SK-N-SH treated with all-trans-retinoic acid at 6 μM for 48 hours (cell line): ENCODE measurements around the gene GNGT2.

ENCODE experiments used
- ATAC-seq: fragments of 200-7000 bp; cut with Tn5 transposase; 3 replicates; pipeline ENCODE4 v1.9.1; 2020; ENCODE audit warnings: mild to moderate bottlenecking, moderate library complexity
- ARNTL ChIP-seq: fragments of 450-650 bp; formaldehyde crosslinking; IDR thresholded peaks from 2 replicates; pipeline ENCODE4 v1.5.0; 2020; ENCODE audit warnings: low read depth, mild to moderate bottlenecking, moderate library complexity, borderline replicate concordance
- BACH2 ChIP-seq: fragments of 250-450 bp; sonication (Bioruptor Pico); IDR thresholded peaks from 2 replicates; pipeline ENCODE4 v1.9.0; 2021; ENCODE audit warnings: mild to moderate bottlenecking, borderline replicate concordance
- CSDC2 ChIP-seq: fragments of 250-450 bp; sonication (Bioruptor Pico); IDR thresholded peaks from 2 replicates; pipeline ENCODE4 v1.5.0; 2020; ENCODE audit warnings: mild to moderate bottlenecking, moderate library complexity
- ESRRG ChIP-seq: fragments of 250-450 bp; sonication (Bioruptor Pico); IDR thresholded peaks from 2 replicates; pipeline ENCODE4 v1.6.1; 2021; ENCODE audit warnings: mild to moderate bottlenecking
- ISL1 ChIP-seq: fragments of 250-450 bp; sonication (Bioruptor Pico); IDR thresholded peaks from 2 replicates; pipeline ENCODE4 v2.1.2; 2022; ENCODE audit warnings: mild to moderate bottlenecking, moderate library complexity
- OSR1 ChIP-seq: fragments of 250-450 bp; sonication (Bioruptor Pico); IDR thresholded peaks from 2 replicates; pipeline ENCODE4 v1.8.0; 2022; ENCODE audit warnings: moderate library complexity, mild to moderate bottlenecking, inconsistent platforms
- PPARA ChIP-seq: fragments of 250-450 bp; sonication (Bioruptor Pico); IDR thresholded peaks from 2 replicates; pipeline ENCODE4 v1.5.0; 2020; ENCODE audit warnings: mild to moderate bottlenecking, borderline replicate concordance
- RARB ChIP-seq: fragments of 250-450 bp; sonication (Bioruptor Pico); IDR thresholded peaks from 2 replicates; pipeline ENCODE4 v1.8.0; 2021; ENCODE audit warnings: mild to moderate bottlenecking, moderate library complexity
- TCF4 ChIP-seq: fragments of 250-450 bp; sonication (Bioruptor Pico); IDR thresholded peaks from 2 replicates; pipeline ENCODE4 v1.8.0; 2021; ENCODE audit warnings: mild to moderate bottlenecking, moderate library complexity, borderline replicate concordance
- TOX ChIP-seq: fragments of 250-450 bp; sonication (Bioruptor Pico); IDR thresholded peaks from 2 replicates; pipeline ENCODE4 v1.8.0; 2021; ENCODE audit warnings: mild to moderate bottlenecking, moderate library complexity, borderline replicate concordance
- ZFP3 ChIP-seq: fragments of 250-450 bp; sonication (Bioruptor Pico); IDR thresholded peaks from 2 replicates; pipeline ENCODE4 v1.5.0; 2020; ENCODE audit warnings: mild to moderate bottlenecking, moderate library complexity
- ZFP30 ChIP-seq: fragments of 450-650 bp; formaldehyde crosslinking; IDR thresholded peaks from 2 replicates; pipeline ENCODE4 v1.5.0; 2022; ENCODE audit warnings: mild to moderate bottlenecking, moderate library complexity
- ZNF565 ChIP-seq: fragments of 450-650 bp; formaldehyde crosslinking; conservative IDR thresholded peaks from 2 replicates; pipeline ENCODE4 v1.5.0; 2020; ENCODE audit warnings: low read depth, mild to moderate bottlenecking, moderate library complexity
- ZNF8 ChIP-seq: fragments of 450-650 bp; formaldehyde crosslinking; IDR thresholded peaks from 2 replicates; pipeline ENCODE4 v1.5.0; 2020; ENCODE audit warnings: mild to moderate bottlenecking, moderate library complexity
- TF ChIP-seq, protein P1 (sequence below): fragments of 250-450 bp; sonication (Bioruptor Pico); IDR thresholded peaks from 2 replicates; pipeline ENCODE4 v1.8.0; 2020; ENCODE audit warnings: mild to moderate bottlenecking, moderate library complexity, borderline replicate concordance
- TF ChIP-seq, protein P2 (sequence below): fragments of 250-450 bp; sonication (Bioruptor Pico); IDR thresholded peaks from 2 replicates; pipeline ENCODE4 v1.8.0; 2021; ENCODE audit warnings: low read depth, mild to moderate bottlenecking, moderate library complexity, borderline replicate concordance
- TF ChIP-seq, protein P3 (sequence below): fragments of 250-450 bp; sonication (Bioruptor Pico); IDR thresholded peaks from 2 replicates; pipeline ENCODE4 v1.5.0; 2020; ENCODE audit warnings: mild to moderate bottlenecking, moderate library complexity
- TF ChIP-seq, protein P4 (sequence below): fragments of 250-450 bp; sonication (Bioruptor Pico); IDR thresholded peaks from 2 replicates; pipeline ENCODE4 v1.5.1; 2020; ENCODE audit warnings: low read depth, mild to moderate bottlenecking, moderate library complexity
- TF ChIP-seq, protein P5 (sequence below): fragments of 250-450 bp; sonication (Bioruptor Pico); IDR thresholded peaks from 2 replicates; pipeline ENCODE4 v1.5.1; 2021; ENCODE audit warnings: mild to moderate bottlenecking, moderate library complexity

Gene GNGT2

DNA sequence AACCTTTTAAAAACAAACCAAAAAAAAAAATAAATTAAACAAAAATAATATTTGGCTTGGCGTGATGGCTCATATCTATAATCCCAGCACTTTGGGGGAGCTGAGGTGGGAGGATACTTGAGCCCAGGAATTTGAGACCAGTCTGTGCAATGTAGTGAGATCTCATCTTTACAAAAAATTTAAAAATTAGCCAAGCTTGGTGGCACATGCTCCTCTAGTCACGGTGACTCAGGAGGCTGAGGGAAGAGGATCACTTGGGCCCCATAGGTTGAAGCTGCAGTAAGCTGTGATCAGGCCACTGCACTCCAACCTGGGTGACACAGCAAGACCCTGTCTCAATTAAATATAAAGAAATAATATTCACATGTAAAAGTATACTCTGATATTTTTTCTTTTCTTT is 12.2 kb downstream of the GNGT2 start (continued):
- TF ChIP-seq, protein P1, sequence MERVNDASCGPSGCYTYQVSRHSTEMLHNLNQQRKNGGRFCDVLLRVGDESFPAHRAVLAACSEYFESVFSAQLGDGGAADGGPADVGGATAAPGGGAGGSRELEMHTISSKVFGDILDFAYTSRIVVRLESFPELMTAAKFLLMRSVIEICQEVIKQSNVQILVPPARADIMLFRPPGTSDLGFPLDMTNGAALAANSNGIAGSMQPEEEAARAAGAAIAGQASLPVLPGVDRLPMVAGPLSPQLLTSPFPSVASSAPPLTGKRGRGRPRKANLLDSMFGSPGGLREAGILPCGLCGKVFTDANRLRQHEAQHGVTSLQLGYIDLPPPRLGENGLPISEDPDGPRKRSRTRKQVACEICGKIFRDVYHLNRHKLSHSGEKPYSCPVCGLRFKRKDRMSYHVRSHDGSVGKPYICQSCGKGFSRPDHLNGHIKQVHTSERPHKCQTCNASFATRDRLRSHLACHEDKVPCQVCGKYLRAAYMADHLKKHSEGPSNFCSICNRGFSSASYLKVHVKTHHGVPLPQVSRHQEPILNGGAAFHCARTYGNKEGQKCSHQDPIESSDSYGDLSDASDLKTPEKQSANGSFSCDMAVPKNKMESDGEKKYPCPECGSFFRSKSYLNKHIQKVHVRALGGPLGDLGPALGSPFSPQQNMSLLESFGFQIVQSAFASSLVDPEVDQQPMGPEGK (CRISPR knock-in tag) = no peak
- TF ChIP-seq TOX (CRISPR knock-in tag) = no peak
- TF ChIP-seq OSR1 = no peak
- TF ChIP-seq ISL1 = no peak

DNA sequence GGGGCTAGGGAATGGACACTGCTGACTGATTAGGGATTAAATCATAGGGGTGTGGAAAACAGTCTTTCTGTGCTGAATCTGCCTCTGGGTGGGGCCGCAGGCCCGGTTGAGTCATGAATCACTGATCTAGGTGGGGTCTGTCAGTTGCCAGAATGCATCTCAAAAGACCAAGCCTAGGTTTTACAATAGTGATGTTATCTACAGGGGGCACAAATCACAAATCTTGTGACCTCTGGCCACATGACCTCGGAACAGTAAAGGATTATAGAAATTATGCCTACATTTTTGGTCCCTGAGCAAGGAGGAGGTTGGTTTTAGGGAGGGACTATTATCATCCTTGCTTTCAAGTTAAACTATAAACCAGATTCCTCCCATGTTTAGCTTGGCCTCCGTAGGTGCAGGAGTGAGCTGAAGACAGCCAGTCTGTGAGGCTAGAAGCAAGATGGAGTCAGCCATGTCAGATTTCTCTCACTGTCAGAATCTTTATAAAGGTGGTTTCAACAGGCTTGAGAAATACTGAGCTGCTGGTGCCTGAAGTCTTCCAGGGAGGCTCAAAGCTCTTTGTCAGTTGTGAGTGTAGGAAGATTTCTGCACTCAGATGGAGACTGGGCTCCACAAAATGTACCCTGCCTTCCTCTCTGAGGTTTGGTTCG is 12.9 kb downstream of the GNGT2 start:
- no peak for ATAC-seq
- TF ChIP-seq PPARA (CRISPR knock-in tag) (no peak), ZNF565 (no peak), ZNF8 (CRISPR knock-in tag) (no peak), ZFP30 (CRISPR knock-in tag) (no peak), TCF4 (CRISPR knock-in tag) (no peak), CSDC2 (CRISPR knock-in tag) (no peak), ARNTL (no peak), RARB (CRISPR knock-in tag) (no peak)
- TF ChIP-seq, protein P1 (CRISPR knock-in tag) = no peak
- TF ChIP-seq, protein P2, sequence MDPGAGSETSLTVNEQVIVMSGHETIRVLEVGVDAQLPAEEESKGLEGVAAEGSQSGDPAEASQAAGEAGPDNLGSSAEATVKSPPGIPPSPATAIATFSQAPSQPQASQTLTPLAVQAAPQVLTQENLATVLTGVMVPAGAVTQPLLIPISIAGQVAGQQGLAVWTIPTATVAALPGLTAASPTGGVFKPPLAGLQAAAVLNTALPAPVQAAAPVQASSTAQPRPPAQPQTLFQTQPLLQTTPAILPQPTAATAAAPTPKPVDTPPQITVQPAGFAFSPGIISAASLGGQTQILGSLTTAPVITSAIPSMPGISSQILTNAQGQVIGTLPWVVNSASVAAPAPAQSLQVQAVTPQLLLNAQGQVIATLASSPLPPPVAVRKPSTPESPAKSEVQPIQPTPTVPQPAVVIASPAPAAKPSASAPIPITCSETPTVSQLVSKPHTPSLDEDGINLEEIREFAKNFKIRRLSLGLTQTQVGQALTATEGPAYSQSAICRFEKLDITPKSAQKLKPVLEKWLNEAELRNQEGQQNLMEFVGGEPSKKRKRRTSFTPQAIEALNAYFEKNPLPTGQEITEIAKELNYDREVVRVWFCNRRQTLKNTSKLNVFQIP = no peak
- TF ChIP-seq, protein P3, sequence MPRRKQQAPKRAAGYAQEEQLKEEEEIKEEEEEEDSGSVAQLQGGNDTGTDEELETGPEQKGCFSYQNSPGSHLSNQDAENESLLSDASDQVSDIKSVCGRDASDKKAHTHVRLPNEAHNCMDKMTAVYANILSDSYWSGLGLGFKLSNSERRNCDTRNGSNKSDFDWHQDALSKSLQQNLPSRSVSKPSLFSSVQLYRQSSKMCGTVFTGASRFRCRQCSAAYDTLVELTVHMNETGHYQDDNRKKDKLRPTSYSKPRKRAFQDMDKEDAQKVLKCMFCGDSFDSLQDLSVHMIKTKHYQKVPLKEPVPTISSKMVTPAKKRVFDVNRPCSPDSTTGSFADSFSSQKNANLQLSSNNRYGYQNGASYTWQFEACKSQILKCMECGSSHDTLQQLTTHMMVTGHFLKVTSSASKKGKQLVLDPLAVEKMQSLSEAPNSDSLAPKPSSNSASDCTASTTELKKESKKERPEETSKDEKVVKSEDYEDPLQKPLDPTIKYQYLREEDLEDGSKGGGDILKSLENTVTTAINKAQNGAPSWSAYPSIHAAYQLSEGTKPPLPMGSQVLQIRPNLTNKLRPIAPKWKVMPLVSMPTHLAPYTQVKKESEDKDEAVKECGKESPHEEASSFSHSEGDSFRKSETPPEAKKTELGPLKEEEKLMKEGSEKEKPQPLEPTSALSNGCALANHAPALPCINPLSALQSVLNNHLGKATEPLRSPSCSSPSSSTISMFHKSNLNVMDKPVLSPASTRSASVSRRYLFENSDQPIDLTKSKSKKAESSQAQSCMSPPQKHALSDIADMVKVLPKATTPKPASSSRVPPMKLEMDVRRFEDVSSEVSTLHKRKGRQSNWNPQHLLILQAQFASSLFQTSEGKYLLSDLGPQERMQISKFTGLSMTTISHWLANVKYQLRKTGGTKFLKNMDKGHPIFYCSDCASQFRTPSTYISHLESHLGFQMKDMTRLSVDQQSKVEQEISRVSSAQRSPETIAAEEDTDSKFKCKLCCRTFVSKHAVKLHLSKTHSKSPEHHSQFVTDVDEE (CRISPR knock-in tag) = no peak
- TF ChIP-seq, all 23 proteins: peak for 0

DNA sequence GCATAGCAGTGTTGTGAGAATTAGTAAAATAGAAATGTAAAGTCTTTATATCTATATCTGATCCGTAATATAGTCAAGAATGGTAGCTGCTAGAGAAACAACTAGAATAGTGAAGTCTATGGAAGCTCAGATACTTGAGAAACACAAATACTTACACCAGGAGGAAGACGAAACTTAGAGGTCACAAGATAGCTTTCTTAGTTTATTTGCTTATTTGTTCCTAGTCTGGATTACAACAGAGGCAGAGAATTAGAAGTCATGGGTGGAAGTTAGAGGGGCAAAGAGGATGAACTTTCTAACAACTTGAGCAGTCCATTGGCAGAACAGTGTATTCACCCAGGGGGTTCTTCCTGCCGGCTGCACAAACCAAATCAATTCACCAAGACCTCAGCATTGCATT is 13.9 kb downstream of the GNGT2 start:
- no peak for ATAC-seq
- TF ChIP-seq, protein P1 (CRISPR knock-in tag) = no peak
- no peak for TF ChIP-seq ARNTL
- no peak for TF ChIP-seq ESRRG (CRISPR knock-in tag)
- no peak for TF ChIP-seq ZFP3 (CRISPR knock-in tag)
- no peak for TF ChIP-seq ZNF8 (CRISPR knock-in tag)
- TF ChIP-seq RARB (CRISPR knock-in tag) = no peak
- no peak for TF ChIP-seq CSDC2 (CRISPR knock-in tag)
- TF ChIP-seq ZFP30 (CRISPR knock-in tag) = no peak
- TF ChIP-seq, protein P4, sequence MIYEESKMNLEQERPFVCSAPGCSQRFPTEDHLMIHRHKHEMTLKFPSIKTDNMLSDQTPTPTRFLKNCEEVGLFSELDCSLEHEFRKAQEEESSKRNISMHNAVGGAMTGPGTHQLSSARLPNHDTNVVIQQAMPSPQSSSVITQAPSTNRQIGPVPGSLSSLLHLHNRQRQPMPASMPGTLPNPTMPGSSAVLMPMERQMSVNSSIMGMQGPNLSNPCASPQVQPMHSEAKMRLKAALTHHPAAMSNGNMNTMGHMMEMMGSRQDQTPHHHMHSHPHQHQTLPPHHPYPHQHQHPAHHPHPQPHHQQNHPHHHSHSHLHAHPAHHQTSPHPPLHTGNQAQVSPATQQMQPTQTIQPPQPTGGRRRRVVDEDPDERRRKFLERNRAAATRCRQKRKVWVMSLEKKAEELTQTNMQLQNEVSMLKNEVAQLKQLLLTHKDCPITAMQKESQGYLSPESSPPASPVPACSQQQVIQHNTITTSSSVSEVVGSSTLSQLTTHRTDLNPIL (CRISPR knock-in tag) = no peak
- TF ChIP-seq PPARA (CRISPR knock-in tag) = no peak
- TF ChIP-seq, protein P5, sequence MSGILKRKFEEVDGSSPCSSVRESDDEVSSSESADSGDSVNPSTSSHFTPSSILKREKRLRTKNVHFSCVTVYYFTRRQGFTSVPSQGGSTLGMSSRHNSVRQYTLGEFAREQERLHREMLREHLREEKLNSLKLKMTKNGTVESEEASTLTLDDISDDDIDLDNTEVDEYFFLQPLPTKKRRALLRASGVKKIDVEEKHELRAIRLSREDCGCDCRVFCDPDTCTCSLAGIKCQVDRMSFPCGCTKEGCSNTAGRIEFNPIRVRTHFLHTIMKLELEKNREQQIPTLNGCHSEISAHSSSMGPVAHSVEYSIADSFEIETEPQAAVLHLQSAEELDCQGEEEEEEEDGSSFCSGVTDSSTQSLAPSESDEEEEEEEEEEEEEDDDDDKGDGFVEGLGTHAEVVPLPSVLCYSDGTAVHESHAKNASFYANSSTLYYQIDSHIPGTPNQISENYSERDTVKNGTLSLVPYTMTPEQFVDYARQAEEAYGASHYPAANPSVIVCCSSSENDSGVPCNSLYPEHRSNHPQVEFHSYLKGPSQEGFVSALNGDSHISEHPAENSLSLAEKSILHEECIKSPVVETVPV (CRISPR knock-in tag) = no peak
- no peak for TF ChIP-seq BACH2 (CRISPR knock-in tag)
- TF ChIP-seq, all 23 proteins: peak for 0
